Activated naive CD4-positive, alpha-beta T cell treated with anti-CD3 and anti-CD28 coated beads for 36 hours (primary cell): ENCODE data around the gene ISLR2. TPM values are rescaled to one million over a fixed set of nuclear protein-coding genes. Genes with fewer than 3 reads are reported as not detected.
"Not testable (repeated sequence)": the region's sequence is repeated elsewhere in the genome, so short reads cannot be mapped to it uniquely, and the experiment has no call there.

ENCODE experiments used
- CTCF ChIA-PET: fragments of 350-600 bp; sonication (Branson Sonifier 250); formaldehyde crosslinking; loops from one replicate; lab custom pipeline; 2021; ENCODE audit warnings: antibody characterized with exemption; lab: Charles Lee
- DNase-seq: peaks from one replicate; pipeline ENCODE4 v3.0.0-alpha.2; 2020
- H3K27ac Mint-ChIP-seq: one replicate; pipeline ENCODE4 v1.8.0; 2021; ENCODE audit warnings: mild to moderate bottlenecking, mixed read lengths
- H3K27me3 Mint-ChIP-seq: one replicate; pipeline ENCODE4 v1.8.0; 2021; ENCODE audit warnings: low read depth, mixed read lengths
- H3K36me3 Mint-ChIP-seq: one replicate; pipeline ENCODE4 v1.8.0; 2021; ENCODE audit warnings: low read depth, mixed read lengths
- H3K4me1 Mint-ChIP-seq: one replicate; pipeline ENCODE4 v1.8.0; 2021; ENCODE audit warnings: low read depth, mixed read lengths
- H3K4me3 Mint-ChIP-seq: one replicate; pipeline ENCODE4 v1.8.0; 2021; ENCODE audit warnings: mild to moderate bottlenecking, moderate library complexity, mixed read lengths
- H3K9me3 Mint-ChIP-seq: one replicate; pipeline ENCODE4 v1.8.0; 2021; ENCODE audit warnings: mixed read lengths
- intact Hi-C: fragments of 100-400 bp; cut with micrococcal nuclease; formaldehyde crosslinking; loops from one replicate; pipeline ENCODE4 v1.15.1; 2023
- total RNA-seq, 2 experiments: library from RNA; stranded (reverse); gene quantifications; one replicate each; pipeline ENCODE4 v1.2.3, GENCODE V29; 2021

ISLR2 gene, protein sequence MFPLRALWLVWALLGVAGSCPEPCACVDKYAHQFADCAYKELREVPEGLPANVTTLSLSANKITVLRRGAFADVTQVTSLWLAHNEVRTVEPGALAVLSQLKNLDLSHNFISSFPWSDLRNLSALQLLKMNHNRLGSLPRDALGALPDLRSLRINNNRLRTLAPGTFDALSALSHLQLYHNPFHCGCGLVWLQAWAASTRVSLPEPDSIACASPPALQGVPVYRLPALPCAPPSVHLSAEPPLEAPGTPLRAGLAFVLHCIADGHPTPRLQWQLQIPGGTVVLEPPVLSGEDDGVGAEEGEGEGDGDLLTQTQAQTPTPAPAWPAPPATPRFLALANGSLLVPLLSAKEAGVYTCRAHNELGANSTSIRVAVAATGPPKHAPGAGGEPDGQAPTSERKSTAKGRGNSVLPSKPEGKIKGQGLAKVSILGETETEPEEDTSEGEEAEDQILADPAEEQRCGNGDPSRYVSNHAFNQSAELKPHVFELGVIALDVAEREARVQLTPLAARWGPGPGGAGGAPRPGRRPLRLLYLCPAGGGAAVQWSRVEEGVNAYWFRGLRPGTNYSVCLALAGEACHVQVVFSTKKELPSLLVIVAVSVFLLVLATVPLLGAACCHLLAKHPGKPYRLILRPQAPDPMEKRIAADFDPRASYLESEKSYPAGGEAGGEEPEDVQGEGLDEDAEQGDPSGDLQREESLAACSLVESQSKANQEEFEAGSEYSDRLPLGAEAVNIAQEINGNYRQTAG
- not detected for total RNA-seq

DNA sequence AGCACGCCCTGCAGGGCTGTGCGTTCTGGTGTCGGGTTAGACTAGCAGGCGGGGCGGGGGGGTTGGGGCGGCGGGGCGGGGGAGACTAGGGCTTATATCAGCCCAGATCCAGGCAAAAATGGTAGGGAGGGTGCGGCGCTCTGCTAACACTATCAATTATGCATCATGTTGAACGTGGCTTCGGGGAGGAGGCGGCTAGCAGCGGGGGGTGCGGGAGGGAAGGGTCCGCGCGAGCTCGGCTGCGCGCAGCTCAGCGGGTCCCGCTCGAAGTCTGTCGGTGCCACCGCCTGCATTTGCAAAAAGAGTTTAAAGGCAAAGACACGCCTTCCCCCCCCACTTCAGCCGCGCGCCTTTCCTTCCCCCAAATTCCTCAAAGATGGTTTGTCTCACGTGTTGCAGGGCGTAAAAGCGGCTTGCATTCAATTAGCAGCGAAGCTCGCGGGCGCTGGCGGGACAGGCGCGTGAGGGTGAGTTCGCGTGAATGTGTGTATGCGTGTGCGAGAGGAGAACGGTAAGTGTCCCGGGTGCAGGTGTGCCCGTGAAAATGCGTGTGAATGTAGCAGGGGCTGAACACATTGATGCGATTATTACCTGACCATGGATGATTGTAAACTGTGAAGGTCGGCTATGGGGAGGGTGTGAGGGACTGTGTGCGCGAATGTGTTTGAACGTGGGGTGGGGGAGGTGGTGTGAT lies at the start of gene ISLR2:
ISLR2 (plus strand) TSS at position 432 of the 694 bp plus-strand sequence. CDS start 2,169 bp downstream, outside the sequence.
- H3K27ac Mint-ChIP-seq, result no peak within 1 kb of the TSS
- no peak within 1 kb of the TSS for H3K4me3 Mint-ChIP-seq
- H3K27me3 Mint-ChIP-seq, result peaks cover 77% of the 10 kb centered on the region
- CTCF ChIA-PET, result interaction anchor here (1.6 kb wide), 1 partner anchor 192 kb away, joined by 6 read pairs; no protein-coding TSS in a partner anchor
- no peaks in the 10 kb centered on the region for H3K9me3 Mint-ChIP-seq
- no peaks in the 10 kb centered on the region for H3K36me3 Mint-ChIP-seq
- peaks cover 37% of the 10 kb centered on the region for H3K4me1 Mint-ChIP-seq
- intact Hi-C loops, result loop anchor here (5.0 kb wide), 1 partner anchor 178 kb away; no protein-coding TSS in a partner anchor
- no peak for DNase-seq

DNA sequence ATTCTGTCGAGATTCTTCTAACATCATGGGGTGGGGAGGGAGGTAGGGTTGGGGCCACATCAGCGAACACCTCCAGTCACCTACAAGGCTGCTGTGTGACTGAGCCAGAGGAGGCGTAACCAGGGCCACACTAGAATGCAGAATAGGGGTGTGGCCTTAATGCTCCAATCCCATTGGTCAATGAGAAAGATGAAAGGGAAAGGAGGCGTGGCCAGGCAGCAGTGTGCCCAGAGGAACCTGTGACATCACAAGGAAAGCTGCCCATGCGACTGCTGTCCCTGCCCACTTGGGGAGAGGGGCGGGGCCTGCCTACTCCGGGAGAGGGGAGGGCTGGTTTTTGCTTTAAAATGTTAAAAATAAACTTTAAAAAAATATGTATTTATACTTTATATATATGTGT lies 47.9 kb upstream of the ISLR2 start, which contains the start of gene GOLGA6A:
GOLGA6A (minus strand) TSS at position 101 of the 400 bp plus-strand sequence; CDS start at position 60, 41 bp downstream.
- H3K27ac Mint-ChIP-seq, H3K27me3 Mint-ChIP-seq, H3K4me1 Mint-ChIP-seq, DNase-seq, H3K4me3 Mint-ChIP-seq, H3K36me3 Mint-ChIP-seq, CTCF ChIA-PET, H3K9me3 Mint-ChIP-seq, intact Hi-C loops: not testable (repeated sequence)

DNA sequence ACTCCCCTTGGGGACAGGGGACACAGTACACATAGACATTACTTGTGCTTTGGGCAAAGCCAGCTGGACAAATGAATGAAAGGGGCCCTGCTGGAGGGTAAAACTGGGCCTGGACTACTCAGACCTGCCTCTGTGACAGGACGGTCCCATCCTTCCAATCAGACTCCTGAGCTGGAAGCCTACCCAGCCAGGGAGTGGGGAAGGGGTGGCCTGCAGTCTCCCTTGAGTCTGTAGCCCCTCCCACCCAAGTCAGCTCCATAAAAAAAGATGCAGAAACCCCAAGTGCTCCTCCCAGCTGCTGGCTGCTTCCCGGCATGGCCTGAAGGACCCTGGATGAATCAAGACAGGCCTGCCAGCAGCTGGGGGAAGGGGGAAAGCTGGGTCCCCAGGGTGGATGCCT lies 35.8 kb upstream of the ISLR2 start:
- CTCF ChIA-PET, H3K4me1 Mint-ChIP-seq, intact Hi-C loops, H3K9me3 Mint-ChIP-seq, H3K27ac Mint-ChIP-seq, H3K4me3 Mint-ChIP-seq, DNase-seq, H3K36me3 Mint-ChIP-seq, H3K27me3 Mint-ChIP-seq: not testable (repeated sequence)

DNA sequence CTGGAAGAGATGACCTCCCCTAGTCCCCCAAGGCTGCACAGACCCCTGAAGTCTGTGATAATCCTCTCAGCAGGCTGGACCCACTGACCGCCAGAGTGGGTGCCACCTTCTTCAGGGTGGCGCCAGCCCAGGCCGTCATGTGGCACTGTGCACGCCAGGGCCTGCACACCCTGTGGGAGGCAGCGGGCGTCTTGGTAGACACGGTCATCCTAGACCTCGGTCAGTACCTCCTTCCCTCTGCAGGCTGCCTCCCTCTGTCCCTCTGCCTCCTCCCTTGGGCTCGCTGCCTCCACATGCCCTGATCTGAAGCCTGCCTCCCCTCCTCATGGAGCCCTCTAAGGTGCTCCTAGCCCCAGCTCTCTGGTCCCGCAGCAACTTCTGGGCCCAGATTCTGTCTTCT lies 34.8 kb upstream of the ISLR2 start:
- H3K27ac Mint-ChIP-seq, H3K4me1 Mint-ChIP-seq, H3K4me3 Mint-ChIP-seq, H3K9me3 Mint-ChIP-seq, H3K36me3 Mint-ChIP-seq, intact Hi-C loops, DNase-seq, CTCF ChIA-PET, H3K27me3 Mint-ChIP-seq: not testable (repeated sequence)

DNA sequence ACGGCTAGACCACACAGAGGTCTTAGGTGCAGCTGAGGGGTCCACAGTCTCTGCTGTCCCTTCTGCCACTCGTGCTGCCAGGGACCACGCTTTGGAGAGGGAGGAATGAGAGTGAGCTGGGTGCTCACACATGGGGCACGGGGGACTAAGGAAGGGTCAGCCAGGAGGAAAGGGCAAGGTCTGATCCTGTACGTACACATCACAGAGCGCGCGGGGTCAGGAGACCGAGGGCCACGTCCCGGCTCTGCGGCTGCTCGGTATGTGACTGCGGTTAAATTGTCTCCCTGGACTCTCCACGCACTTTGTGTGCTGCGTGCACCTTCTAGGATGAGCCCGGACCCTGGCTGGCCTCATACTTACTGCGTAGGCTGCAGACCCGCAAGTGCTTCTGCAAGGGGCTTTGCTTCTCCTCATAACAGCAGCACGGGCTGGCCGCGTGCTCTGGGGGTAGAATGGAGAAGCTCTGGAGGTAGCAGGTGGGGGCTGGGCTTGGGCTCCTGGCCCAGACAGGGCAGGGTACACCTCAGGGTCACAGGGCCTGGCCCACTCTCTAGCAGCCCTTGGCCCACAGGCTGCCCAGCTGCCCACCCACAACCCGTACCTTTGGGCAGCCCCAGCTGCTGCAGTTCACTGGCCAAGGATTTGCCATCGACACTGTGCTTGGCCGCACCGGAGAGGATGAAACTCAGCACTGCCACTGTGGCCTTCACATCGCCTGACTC lies 33.5 kb upstream of the ISLR2 start:
- H3K4me1 Mint-ChIP-seq, result not testable (repeated sequence)

DNA sequence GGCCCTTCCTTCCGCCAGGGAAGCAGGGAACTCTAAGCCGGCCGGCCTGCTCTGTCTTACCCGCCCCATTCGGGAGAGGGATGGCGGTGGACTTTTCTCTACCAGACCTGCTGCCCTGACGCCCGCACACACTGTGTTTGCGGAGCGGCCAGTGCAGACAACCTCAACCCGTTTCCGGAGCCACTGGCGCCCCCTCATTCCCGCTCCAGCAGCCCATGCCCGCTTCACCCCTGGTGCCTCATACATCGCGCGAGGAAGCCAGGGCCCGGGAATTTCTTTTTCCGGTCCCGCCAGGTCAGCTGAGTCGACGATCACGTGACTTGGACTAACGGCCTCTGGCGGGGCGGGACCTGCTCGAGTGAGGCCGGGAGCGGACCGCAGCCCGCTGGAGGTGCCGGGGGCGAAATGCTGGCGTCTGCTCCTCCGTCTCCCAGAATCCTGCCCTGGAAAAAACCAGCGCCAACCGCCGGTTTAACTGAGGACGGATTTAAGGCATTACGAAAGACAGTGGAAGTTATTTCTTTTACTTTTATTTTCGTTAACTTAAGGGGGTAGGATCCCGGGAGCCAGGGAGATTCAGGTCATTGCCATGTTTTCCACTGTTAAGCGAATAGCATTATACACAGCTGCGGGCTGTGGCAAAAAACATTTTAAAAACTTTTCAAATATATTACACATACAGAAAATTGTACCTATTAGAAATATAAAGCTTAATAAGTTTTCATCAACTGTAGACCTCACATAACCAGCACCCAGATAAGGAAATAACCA lies 30.2 kb upstream of the ISLR2 start:
- H3K27me3 Mint-ChIP-seq, H3K4me1 Mint-ChIP-seq, H3K36me3 Mint-ChIP-seq, H3K9me3 Mint-ChIP-seq, CTCF ChIA-PET, intact Hi-C loops: not testable (repeated sequence)
- DNase-seq, result peak; percentile 94
- H3K4me3 Mint-ChIP-seq, result peak overlapping the region; percentile 91
- H3K27ac Mint-ChIP-seq, result peak overlapping the region; percentile 84

More for the DNA sequence above, 33.5 kb upstream of the ISLR2 start:
- H3K27me3 Mint-ChIP-seq, H3K9me3 Mint-ChIP-seq, H3K36me3 Mint-ChIP-seq, intact Hi-C loops, H3K27ac Mint-ChIP-seq, DNase-seq, CTCF ChIA-PET, H3K4me3 Mint-ChIP-seq: not testable (repeated sequence)

DNA sequence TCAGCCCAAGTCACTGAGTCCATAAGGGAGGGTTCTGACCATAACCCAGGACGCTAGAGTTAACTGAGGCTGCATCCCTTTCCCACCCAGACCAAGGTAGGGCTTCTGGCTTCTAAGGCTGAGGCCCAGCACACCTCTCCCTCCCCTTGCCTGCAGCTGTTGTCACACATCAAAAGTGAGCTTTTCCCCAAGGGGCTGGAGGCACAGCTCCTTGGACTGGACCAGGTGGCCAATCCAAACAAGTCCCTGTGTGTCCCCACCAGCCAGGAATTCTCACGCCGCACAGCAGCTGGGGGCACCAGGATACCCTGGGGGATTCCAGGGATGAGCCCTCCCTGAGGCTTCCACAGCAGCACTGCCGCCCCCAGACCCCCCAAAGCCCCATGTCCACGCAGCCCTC lies 22.3 kb upstream of the ISLR2 start:
- intact Hi-C loops, result no loop called here
- H3K4me1 Mint-ChIP-seq, result no peaks in the 10 kb centered on the region
- no peaks in the 10 kb centered on the region for H3K27me3 Mint-ChIP-seq
- no peak for DNase-seq
- CTCF ChIA-PET, result no interaction called here
- no peaks in the 10 kb centered on the region for H3K9me3 Mint-ChIP-seq
- no peak overlapping the region for H3K27ac Mint-ChIP-seq
- no peak overlapping the region for H3K4me3 Mint-ChIP-seq
- no peaks in the 10 kb centered on the region for H3K36me3 Mint-ChIP-seq

DNA sequence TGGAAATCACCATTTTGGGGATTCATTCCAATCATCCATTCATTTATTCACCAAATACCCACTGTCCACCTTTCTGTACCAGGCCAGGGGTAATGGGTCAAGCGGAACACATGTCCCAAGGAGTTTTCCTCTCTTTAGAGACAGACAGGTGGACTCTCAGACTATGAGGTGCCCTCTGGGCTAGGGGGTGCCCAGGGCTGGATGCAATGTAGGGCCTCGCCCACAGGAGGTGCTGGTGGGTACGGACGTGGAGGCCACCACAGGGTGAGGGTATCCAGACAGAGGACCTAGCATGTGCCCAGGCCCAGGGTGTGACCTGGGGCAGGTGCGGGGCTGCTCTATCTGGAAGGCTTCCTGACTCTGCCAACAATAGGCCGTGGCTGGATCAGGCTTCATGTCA lies 21.8 kb upstream of the ISLR2 start:
- DNase-seq, H3K36me3 Mint-ChIP-seq, CTCF ChIA-PET, H3K9me3 Mint-ChIP-seq, H3K4me1 Mint-ChIP-seq, H3K27me3 Mint-ChIP-seq, intact Hi-C loops, H3K4me3 Mint-ChIP-seq, H3K27ac Mint-ChIP-seq: not testable (repeated sequence)

DNA sequence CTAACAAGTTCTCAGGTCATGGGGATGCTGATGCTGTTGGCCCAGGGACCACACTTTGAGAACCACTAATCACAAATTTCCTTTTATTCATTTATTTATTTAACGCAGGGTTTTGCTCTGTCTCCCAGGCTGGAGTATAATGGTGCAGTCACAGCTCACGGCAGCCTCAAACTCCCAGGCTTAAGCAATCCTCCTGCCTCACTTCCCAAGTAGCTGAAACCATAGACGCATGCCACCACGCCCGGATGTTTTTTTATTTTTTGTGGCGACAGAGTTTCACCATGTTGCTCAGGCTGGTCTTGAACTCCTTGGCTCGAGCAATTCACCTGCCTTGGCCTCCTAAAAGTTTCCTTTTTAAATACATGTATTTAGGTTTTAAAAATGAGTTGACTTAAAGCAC lies 20.7 kb upstream of the ISLR2 start:
- intact Hi-C loops, result no loop called here
- CTCF ChIA-PET, result no interaction called here
- H3K4me3 Mint-ChIP-seq, result no peak overlapping the region
- H3K36me3 Mint-ChIP-seq, result no peaks in the 10 kb centered on the region
- H3K9me3 Mint-ChIP-seq, result no peaks in the 10 kb centered on the region
- no peak overlapping the region for H3K27ac Mint-ChIP-seq
- DNase-seq, result no peak
- no peaks in the 10 kb centered on the region for H3K4me1 Mint-ChIP-seq
- H3K27me3 Mint-ChIP-seq, result peaks cover 2% of the 10 kb centered on the region

DNA sequence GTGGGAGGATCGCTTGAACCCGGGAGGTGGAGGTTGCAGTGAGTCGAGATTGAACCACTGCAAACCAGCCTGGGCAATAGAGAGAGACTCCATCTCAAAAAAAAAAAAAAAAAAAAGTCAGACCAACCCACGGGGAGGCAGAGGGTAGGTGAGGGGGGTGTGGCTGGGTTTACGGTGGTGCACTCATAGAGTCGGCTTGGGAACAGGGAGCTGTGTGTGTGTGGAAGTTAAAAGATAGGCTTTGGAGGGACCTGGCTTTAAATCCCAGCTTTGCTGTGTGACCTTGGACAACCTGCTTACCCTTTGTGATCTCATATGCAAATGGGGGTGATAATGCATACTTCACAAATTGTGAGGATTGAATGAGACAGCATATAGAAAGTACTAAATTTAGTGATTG lies 10.0 kb upstream of the ISLR2 start:
- Mint-ChIP-seq H3K27ac (no peak overlapping the region), H3K27me3 (peaks cover 15% of the 10 kb centered on the region), H3K4me1 (no peaks in the 10 kb centered on the region), H3K4me3 (no peak overlapping the region), H3K9me3 (peaks cover 6% of the 10 kb centered on the region), H3K36me3 (no peaks in the 10 kb centered on the region)
- intact Hi-C loops, result loop anchor here (10.0 kb wide), 1 partner anchor 146 kb away; no protein-coding TSS in a partner anchor
- CTCF ChIA-PET, result no interaction called here
- no peak for DNase-seq

DNA sequence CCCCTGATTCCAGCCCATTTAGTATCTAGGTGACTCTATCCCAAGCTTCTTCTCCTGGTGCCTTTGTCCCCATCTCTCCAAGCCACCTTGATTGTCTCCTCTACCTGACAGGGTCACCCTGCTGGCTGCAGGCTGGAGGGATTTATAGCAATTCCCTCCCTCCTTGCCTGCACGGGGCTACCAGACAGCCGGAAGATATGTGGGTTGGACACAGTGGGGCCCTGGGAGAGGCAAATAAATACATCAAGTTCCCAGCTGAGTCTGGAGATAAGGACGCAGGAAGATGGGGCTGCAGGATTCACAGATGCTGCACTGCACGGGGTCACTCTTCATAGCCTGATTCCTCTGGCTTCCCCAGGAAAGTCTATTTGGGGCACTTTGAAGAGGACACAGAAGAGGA lies 9.3 kb upstream of the ISLR2 start:
- H3K27me3 Mint-ChIP-seq, result peaks cover 15% of the 10 kb centered on the region
- intact Hi-C loops, result loop anchor here (10.0 kb wide), 1 partner anchor 146 kb away; no protein-coding TSS in a partner anchor
- no peak overlapping the region for H3K4me3 Mint-ChIP-seq
- no peaks in the 10 kb centered on the region for H3K4me1 Mint-ChIP-seq
- H3K27ac Mint-ChIP-seq, result no peak overlapping the region
- H3K9me3 Mint-ChIP-seq, result peaks cover 6% of the 10 kb centered on the region
- CTCF ChIA-PET, result no interaction called here
- no peaks in the 10 kb centered on the region for H3K36me3 Mint-ChIP-seq
- no peak for DNase-seq
